Measurements from ENCODE around the gene TRABD. TPM values are rescaled to one million over a fixed set of nuclear protein-coding genes. Genes with fewer than 3 reads are reported as not detected.

The TRABD gene
- total and polyA plus RNA-seq, 2 donors (not counting 1 experiment from before 2014, with no cell fraction given): 11.8 to 17.2 TPM

DNA sequence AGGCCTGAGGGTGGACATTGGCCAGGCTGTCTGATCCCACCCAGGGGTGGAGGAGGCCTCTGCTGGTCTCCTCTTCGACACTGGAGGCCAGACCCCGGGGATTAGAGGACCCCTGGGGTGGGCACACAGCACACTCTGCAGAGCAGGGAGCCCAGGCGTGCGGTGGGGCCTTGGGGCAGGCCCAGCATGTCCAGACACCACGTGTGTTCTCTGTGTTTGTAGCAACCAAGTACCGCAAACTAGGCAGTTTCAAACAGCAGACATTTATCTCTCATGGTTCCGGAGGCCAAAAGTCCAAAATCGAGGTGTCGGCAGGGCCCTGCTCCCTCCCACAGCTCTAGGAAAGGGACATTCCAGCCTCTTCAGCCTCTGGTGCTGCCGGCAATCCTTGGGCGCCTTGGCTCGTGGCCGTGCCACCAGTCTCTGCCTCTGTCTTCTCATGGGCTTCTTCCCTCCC, 13.7 kb upstream of the TRABD start:
- H3K4me3 ChIP-seq (replicated peaks in 1 of 4; ENCODE audit: control extremely low read depth in 1 of 4, insufficient read depth in 1 of 4, low read depth in 3 of 4, low read length in 4 of 4): no peak overlapping the region
- no peak overlapping the region for H3K9ac ChIP-seq (ENCODE audit: insufficient read depth, low read length)
- H3K27ac ChIP-seq (ENCODE audit: insufficient read depth, low read length): no peak overlapping the region
- no peaks in the 10 kb centered on the region for H3K4me1 ChIP-seq (ENCODE audit: control insufficient read depth, extremely low read depth, insufficient read depth, low read length)
- no peak for DNase-seq (ENCODE audit: low read depth in 2 of 2)
- no peaks in the 10 kb centered on the region for H3K79me2 ChIP-seq (ENCODE audit: control insufficient read depth, insufficient read depth, low read length)
- TF ChIP-seq, protein P1, sequence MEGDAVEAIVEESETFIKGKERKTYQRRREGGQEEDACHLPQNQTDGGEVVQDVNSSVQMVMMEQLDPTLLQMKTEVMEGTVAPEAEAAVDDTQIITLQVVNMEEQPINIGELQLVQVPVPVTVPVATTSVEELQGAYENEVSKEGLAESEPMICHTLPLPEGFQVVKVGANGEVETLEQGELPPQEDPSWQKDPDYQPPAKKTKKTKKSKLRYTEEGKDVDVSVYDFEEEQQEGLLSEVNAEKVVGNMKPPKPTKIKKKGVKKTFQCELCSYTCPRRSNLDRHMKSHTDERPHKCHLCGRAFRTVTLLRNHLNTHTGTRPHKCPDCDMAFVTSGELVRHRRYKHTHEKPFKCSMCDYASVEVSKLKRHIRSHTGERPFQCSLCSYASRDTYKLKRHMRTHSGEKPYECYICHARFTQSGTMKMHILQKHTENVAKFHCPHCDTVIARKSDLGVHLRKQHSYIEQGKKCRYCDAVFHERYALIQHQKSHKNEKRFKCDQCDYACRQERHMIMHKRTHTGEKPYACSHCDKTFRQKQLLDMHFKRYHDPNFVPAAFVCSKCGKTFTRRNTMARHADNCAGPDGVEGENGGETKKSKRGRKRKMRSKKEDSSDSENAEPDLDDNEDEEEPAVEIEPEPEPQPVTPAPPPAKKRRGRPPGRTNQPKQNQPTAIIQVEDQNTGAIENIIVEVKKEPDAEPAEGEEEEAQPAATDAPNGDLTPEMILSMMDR (conservative IDR thresholded peaks at IDR 0.05 in 1 of 2, IDR thresholded peaks at IDR 0.05 in 1 of 2; ENCODE audit: low read depth in 1 of 2, low read length in 2 of 2): no peak
- TF ChIP-seq EZH2 (IDR thresholded peaks at IDR 0.05; ENCODE audit: low read length, missing control alignments): no peak
- peaks cover 13% of the 10 kb centered on the region for H3K27me3 ChIP-seq (ENCODE audit: control insufficient read depth, insufficient read depth, low read length)
- H3K9me3 ChIP-seq (ENCODE audit: control insufficient read depth, insufficient read depth, low read depth, low read length): no peaks in the 10 kb centered on the region
- no peaks in the 10 kb centered on the region for H4K20me1 ChIP-seq (ENCODE audit: control insufficient read depth, extremely low read depth, insufficient read depth, low read length)
- no peak overlapping the region for H2AFZ ChIP-seq (ENCODE audit: low read length)
- H3K36me3 ChIP-seq (ENCODE audit: control insufficient read depth, insufficient read depth, low read length): no peaks in the 10 kb centered on the region
- no peak overlapping the region for H3K4me2 ChIP-seq (ENCODE audit: extremely low read depth, insufficient read depth, low read length)

DNA sequence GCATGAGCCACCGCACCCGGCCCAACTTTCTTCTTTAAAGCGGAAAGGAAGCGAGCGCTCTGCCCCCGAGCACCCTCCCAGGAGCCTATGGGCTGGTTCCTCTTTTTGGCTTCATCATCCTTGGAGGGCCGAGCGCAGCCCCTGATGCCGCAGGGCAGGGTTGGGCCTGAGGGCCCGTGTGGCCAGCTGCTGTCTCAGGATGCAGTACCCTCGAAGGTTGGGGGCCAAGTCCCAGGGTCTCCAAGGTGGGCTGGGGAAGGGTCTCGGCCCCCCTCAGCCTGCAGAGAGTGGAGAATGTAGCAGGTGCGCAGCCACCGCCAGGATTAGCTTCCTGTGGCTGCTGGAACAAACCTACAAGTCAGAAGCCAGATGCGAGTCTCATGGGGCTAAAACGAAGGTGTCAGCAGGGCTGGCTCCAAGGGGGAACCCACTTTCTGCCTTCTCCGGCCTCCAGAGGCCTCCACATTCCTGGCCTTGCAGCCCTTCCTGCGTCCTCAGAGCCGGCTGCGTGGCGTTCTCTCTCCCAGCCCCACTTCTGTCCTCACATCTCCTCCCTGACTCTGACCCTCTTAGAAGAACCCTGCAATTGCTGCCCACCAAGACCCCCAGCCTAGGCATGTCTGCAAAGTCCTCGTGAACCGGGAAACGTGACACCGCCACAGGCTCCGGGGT, 12.3 kb upstream of the TRABD start:
- no peaks in the 10 kb centered on the region for H3K4me1 ChIP-seq (ENCODE audit: control insufficient read depth, extremely low read depth, insufficient read depth, low read length)
- no peak overlapping the region for H2AFZ ChIP-seq (ENCODE audit: low read length)
- H3K4me2 ChIP-seq (ENCODE audit: extremely low read depth, insufficient read depth, low read length): no peak overlapping the region
- H3K9me3 ChIP-seq (ENCODE audit: control insufficient read depth, insufficient read depth, low read depth, low read length): no peaks in the 10 kb centered on the region
- no peak overlapping the region for H3K9ac ChIP-seq (ENCODE audit: insufficient read depth, low read length)
- H4K20me1 ChIP-seq (ENCODE audit: control insufficient read depth, extremely low read depth, insufficient read depth, low read length): no peaks in the 10 kb centered on the region
- no peak for DNase-seq (ENCODE audit: low read depth in 2 of 2)
- no peak overlapping the region for H3K4me3 ChIP-seq (replicated peaks in 1 of 4; ENCODE audit: control extremely low read depth in 1 of 4, insufficient read depth in 1 of 4, low read depth in 3 of 4, low read length in 4 of 4)
- H3K27ac ChIP-seq (ENCODE audit: insufficient read depth, low read length): no peak overlapping the region
- H3K27me3 ChIP-seq (ENCODE audit: control insufficient read depth, insufficient read depth, low read length): peaks cover 12% of the 10 kb centered on the region
- no peaks in the 10 kb centered on the region for H3K79me2 ChIP-seq (ENCODE audit: control insufficient read depth, insufficient read depth, low read length)
- H3K36me3 ChIP-seq (ENCODE audit: control insufficient read depth, insufficient read depth, low read length): no peaks in the 10 kb centered on the region
- TF ChIP-seq, protein P1 (conservative IDR thresholded peaks at IDR 0.05 in 1 of 2, IDR thresholded peaks at IDR 0.05 in 1 of 2; ENCODE audit: low read depth in 1 of 2, low read length in 2 of 2): no peak
- no peak for TF ChIP-seq EZH2 (IDR thresholded peaks at IDR 0.05; ENCODE audit: low read length, missing control alignments)

DNA sequence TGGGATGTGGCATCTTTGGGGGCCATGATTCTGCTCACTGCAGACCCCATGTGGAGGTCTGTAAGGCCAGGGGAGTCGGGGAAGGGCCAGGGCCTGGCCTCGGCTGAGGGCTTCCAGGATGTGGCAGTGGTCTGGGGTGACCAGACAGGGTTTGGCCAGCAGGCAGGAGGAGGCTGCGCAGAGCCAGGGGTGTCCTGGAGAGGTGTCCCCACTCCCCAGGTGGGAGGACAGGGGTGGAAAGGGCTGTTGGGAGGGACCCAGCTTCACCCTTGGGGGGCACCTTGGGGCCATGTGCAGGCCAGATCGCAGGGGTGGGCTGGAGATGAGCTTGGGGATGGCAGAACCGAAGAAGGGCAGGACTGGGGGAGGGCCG, 11.7 kb upstream of the TRABD start:
- no peaks in the 10 kb centered on the region for H3K36me3 ChIP-seq (ENCODE audit: control insufficient read depth, insufficient read depth, low read length)
- TF ChIP-seq, protein P1 (conservative IDR thresholded peaks at IDR 0.05 in 1 of 2, IDR thresholded peaks at IDR 0.05 in 1 of 2; ENCODE audit: low read depth in 1 of 2, low read length in 2 of 2): no peak
- TF ChIP-seq EZH2 (IDR thresholded peaks at IDR 0.05; ENCODE audit: low read length, missing control alignments): no peak

More for the DNA sequence above, 11.7 kb upstream of the TRABD start:
- Histone ChIP-seq H3K4me2 (ENCODE audit: extremely low read depth, insufficient read depth, low read length) (no peak overlapping the region), H3K4me3 (replicated peaks in 1 of 4; ENCODE audit: control extremely low read depth in 1 of 4, insufficient read depth in 1 of 4, low read depth in 3 of 4, low read length in 4 of 4) (no peak overlapping the region), H4K20me1 (ENCODE audit: control insufficient read depth, extremely low read depth, insufficient read depth, low read length) (no peaks in the 10 kb centered on the region), H3K4me1 (ENCODE audit: control insufficient read depth, extremely low read depth, insufficient read depth, low read length) (no peaks in the 10 kb centered on the region), H3K9ac (ENCODE audit: insufficient read depth, low read length) (no peak overlapping the region), H3K27me3 (ENCODE audit: control insufficient read depth, insufficient read depth, low read length) (peaks cover 7% of the 10 kb centered on the region), H3K79me2 (ENCODE audit: control insufficient read depth, insufficient read depth, low read length) (no peaks in the 10 kb centered on the region), H2AFZ (ENCODE audit: low read length) (no peak overlapping the region), H3K27ac (ENCODE audit: insufficient read depth, low read length) (no peak overlapping the region), H3K9me3 (ENCODE audit: control insufficient read depth, insufficient read depth, low read depth, low read length) (no peaks in the 10 kb centered on the region)
- no peak for DNase-seq (ENCODE audit: low read depth in 2 of 2)

All from fibroblast of lung (primary cell).